Hepatocyte (in vitro differentiated cells): ENCODE data around the gene CACNG5.

Source experiments
- EZH2 ChIP-seq: fragments of 200-600 bp; sonication (generic); IDR thresholded peaks from 2 replicates; pipeline ENCODE4 v1.6.1; 2016; ENCODE audit warnings: antibody characterized with exemption, mild to moderate bottlenecking, borderline replicate concordance
- EZH2phosphoT487 ChIP-seq: fragments of 200-600 bp; sonication (generic); IDR thresholded peaks from one replicate; pipeline ENCODE4 v1.6.1; 2018; ENCODE audit warnings: antibody characterized with exemption, mild to moderate bottlenecking, low read depth, moderate library complexity; ENCODE audit not compliant: unreplicated experiment, severe bottlenecking
- TF ChIP-seq, protein P1 (sequence below): fragments of 200-600 bp; sonication (generic); IDR thresholded peaks from 2 replicates; pipeline ENCODE4 v1.5.1; 2016; ENCODE audit warnings: antibody characterized with exemption, mild to moderate bottlenecking; ENCODE audit not compliant: poor library complexity

DNA sequence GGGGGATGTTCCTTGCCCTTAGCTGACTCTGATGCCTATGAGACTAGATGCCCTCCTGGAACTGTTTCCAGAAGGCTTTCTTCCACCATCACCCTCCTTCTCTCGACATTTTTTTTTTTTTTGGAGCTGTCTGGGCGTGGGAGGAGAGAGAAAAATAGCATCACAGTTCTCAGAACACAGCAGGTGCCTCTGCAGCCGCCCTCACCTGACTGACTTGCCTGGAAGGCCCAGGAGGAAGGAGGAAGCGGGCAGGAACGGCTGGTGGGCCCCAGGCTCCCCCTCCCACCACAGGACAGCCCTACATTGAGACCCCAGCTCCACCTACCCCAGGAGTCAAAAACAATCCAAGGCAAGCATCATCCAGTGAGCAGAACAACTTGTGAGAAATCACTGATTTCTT is 20.3 kb upstream of the CACNG5 start:
- TF ChIP-seq, protein P1, sequence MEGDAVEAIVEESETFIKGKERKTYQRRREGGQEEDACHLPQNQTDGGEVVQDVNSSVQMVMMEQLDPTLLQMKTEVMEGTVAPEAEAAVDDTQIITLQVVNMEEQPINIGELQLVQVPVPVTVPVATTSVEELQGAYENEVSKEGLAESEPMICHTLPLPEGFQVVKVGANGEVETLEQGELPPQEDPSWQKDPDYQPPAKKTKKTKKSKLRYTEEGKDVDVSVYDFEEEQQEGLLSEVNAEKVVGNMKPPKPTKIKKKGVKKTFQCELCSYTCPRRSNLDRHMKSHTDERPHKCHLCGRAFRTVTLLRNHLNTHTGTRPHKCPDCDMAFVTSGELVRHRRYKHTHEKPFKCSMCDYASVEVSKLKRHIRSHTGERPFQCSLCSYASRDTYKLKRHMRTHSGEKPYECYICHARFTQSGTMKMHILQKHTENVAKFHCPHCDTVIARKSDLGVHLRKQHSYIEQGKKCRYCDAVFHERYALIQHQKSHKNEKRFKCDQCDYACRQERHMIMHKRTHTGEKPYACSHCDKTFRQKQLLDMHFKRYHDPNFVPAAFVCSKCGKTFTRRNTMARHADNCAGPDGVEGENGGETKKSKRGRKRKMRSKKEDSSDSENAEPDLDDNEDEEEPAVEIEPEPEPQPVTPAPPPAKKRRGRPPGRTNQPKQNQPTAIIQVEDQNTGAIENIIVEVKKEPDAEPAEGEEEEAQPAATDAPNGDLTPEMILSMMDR: no peak
- TF ChIP-seq EZH2phosphoT487 (no peak), EZH2 (no peak)
